ENCODE results near the gene LAMA1.

- TF ChIP-seq CTCF (IDR thresholded peaks at IDR 0.05; ENCODE audit: control extremely low read depth in 1 of 3, insufficient read depth in 1 of 3, low read depth in 1 of 3, low read length in 3 of 3) (no peak), RAD21 (IDR thresholded peaks at IDR 0.05 in 1 of 2, conservative IDR thresholded peaks at IDR 0.05 in 1 of 2; ENCODE audit: low read depth in 2 of 2, low read length in 2 of 2) (no peak), YY1 (IDR thresholded peaks at IDR 0.05; ENCODE audit: low read depth, low read length) (no peak), EZH2 (IDR thresholded peaks at IDR 0.05; ENCODE audit: low read depth, low read length, severe bottlenecking) (no peak), USF2 (IDR thresholded peaks at IDR 0.05; ENCODE audit: low read length) (no peak), SP1 (IDR thresholded peaks at IDR 0.05; ENCODE audit: low read depth, low read length) (no peak), SP2 (IDR thresholded peaks at IDR 0.05; ENCODE audit: low read length) (no peak), BCL11A (IDR thresholded peaks at IDR 0.05; ENCODE audit: low read depth in 2 of 2, low read length in 2 of 2) (no peak), RXRA (IDR thresholded peaks at IDR 0.05; ENCODE audit: insufficient read depth, low read depth, low read length) (no peak), POLR2AphosphoS5 (IDR thresholded peaks at IDR 0.05; ENCODE audit: low read depth, low read length) (no peak), POLR2A (IDR thresholded peaks at IDR 0.05; ENCODE audit: control extremely low read depth in 1 of 2, low read depth in 2 of 2, low read length in 2 of 2) (no peak)
These were observed 169.1 kb downstream of the LAMA1 start for GRCh38 chr18:6948281-6949055.

Data from H1 (cell line).